ENCODE measurements around the gene SETDB2. TPM values are rescaled to one million over a fixed set of nuclear protein-coding genes. Genes with fewer than 3 reads are reported as not detected.

Gene SETDB2
- total and polyA plus RNA-seq, 2 of the 13 experiments (the other 11 are each of a cell fraction or from before 2014, with no cell fraction given) = 8.1 to 8.7 TPM

DNA sequence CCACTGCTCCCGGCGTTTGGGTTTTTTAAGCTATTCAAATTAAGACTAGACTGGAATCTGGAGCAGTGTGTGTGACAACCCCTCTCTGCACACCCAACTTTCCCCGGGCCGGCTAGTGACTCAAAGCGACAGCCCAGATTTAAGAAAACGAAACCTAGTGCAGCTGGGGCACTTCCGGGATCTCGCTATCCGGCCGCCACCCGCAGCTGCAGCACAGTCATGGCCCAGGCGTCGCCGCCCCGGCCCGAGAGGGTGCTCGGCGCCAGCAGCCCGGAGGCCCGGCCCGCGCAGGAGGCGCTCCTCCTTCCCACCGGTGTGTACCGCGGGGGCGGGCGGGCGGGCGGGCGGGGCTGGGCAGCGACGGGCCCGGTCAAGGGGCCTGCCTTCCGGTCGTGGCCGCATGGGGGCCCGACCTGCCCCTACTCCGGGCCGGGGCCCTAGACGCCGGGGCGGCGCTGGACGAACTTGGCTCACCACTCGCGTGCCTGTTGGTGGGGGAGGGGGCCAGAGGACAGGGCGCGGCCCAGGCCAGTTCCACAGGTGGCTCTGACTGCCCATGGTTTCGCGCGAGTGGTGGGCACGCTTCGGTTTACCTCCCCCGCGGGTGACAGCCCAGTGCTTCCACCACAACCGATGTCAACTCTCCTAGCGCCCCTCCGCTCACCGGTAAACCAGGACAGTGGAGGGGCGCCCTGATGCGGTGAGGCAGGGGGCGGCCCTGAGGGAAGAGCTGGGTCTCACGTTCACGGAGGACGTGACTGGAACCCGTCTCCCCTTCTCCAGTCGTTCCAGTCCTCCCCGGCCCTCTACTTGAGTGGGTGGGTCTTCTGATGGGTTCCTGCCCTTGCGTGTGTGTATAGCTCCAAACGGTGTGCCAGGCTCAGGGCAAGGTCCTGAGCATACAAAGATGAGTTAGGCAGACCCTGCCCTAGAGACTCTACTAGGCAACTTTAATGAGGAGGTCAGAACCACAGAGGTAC, 52.0 kb downstream of the SETDB2 start, which contains the start of gene PHF11 (continued):
- TF ChIP-seq ZNF503 (CRISPR knock-in tag; IDR thresholded peaks at IDR 0.05) = no peak
- TF ChIP-seq HNF4A (CRISPR knock-in tag; IDR thresholded peaks at IDR 0.05) = no peak; the same call in 1 of the 2 replicates
- TF ChIP-seq RELA (CRISPR knock-in tag; IDR thresholded peaks at IDR 0.05) = no peak; the same call in 1 of the 2 replicates
- TF ChIP-seq ARNT (IDR thresholded peaks at IDR 0.05) = no peak
- TF ChIP-seq, protein P1, sequence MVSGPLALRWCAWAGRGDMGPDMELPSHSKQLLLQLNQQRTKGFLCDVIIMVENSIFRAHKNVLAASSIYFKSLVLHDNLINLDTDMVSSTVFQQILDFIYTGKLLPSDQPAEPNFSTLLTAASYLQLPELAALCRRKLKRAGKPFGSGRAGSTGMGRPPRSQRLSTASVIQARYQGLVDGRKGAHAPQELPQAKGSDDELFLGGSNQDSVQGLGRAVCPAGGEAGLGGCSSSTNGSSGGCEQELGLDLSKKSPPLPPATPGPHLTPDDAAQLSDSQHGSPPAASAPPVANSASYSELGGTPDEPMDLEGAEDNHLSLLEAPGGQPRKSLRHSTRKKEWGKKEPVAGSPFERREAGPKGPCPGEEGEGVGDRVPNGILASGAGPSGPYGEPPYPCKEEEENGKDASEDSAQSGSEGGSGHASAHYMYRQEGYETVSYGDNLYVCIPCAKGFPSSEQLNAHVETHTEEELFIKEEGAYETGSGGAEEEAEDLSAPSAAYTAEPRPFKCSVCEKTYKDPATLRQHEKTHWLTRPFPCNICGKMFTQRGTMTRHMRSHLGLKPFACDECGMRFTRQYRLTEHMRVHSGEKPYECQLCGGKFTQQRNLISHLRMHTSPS (CRISPR knock-in tag; IDR thresholded peaks at IDR 0.05; ENCODE audit: low read depth) = peak; percentile 66; the same call in 1 of the 2 replicates
- 0 out of 2 replicates have a peak, but pooled peaks have one; percentile 44 for TF ChIP-seq TGIF2 (CRISPR knock-in tag; IDR thresholded peaks at IDR 0.05)
- no peak for TF ChIP-seq CREB1 (IDR thresholded peaks at IDR 0.05)
- TF ChIP-seq CREB1 (CRISPR knock-in tag; IDR thresholded peaks at IDR 0.05) = no peak
- TF ChIP-seq ZNF484 (CRISPR knock-in tag; IDR thresholded peaks at IDR 0.05; ENCODE audit: borderline replicate concordance, low read depth) = no peak
- TF ChIP-seq, protein P2, sequence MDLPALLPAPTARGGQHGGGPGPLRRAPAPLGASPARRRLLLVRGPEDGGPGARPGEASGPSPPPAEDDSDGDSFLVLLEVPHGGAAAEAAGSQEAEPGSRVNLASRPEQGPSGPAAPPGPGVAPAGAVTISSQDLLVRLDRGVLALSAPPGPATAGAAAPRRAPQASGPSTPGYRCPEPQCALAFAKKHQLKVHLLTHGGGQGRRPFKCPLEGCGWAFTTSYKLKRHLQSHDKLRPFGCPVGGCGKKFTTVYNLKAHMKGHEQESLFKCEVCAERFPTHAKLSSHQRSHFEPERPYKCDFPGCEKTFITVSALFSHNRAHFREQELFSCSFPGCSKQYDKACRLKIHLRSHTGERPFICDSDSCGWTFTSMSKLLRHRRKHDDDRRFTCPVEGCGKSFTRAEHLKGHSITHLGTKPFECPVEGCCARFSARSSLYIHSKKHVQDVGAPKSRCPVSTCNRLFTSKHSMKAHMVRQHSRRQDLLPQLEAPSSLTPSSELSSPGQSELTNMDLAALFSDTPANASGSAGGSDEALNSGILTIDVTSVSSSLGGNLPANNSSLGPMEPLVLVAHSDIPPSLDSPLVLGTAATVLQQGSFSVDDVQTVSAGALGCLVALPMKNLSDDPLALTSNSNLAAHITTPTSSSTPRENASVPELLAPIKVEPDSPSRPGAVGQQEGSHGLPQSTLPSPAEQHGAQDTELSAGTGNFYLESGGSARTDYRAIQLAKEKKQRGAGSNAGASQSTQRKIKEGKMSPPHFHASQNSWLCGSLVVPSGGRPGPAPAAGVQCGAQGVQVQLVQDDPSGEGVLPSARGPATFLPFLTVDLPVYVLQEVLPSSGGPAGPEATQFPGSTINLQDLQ (CRISPR knock-in tag; IDR thresholded peaks at IDR 0.05) = no peak
- no peak for TF ChIP-seq NONO (IDR thresholded peaks at IDR 0.05)
- TF ChIP-seq NONO (CRISPR knock-in tag; conservative IDR thresholded peaks at IDR 0.05) = peak; percentile 72
- TF ChIP-seq HIVEP1 (CRISPR knock-in tag; IDR thresholded peaks at IDR 0.05) = peak; percentile 38; the same call in 1 of the 2 replicates
- TF ChIP-seq, protein P3, sequence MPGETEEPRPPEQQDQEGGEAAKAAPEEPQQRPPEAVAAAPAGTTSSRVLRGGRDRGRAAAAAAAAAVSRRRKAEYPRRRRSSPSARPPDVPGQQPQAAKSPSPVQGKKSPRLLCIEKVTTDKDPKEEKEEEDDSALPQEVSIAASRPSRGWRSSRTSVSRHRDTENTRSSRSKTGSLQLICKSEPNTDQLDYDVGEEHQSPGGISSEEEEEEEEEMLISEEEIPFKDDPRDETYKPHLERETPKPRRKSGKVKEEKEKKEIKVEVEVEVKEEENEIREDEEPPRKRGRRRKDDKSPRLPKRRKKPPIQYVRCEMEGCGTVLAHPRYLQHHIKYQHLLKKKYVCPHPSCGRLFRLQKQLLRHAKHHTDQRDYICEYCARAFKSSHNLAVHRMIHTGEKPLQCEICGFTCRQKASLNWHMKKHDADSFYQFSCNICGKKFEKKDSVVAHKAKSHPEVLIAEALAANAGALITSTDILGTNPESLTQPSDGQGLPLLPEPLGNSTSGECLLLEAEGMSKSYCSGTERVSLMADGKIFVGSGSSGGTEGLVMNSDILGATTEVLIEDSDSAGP (CRISPR knock-in tag; IDR thresholded peaks at IDR 0.05; ENCODE audit: borderline replicate concordance) = peak; percentile 18
- no peak for TF ChIP-seq MIXL1 (CRISPR knock-in tag; IDR thresholded peaks at IDR 0.05)
- no peak for TF ChIP-seq ZMYM3 (CRISPR knock-in tag; IDR thresholded peaks at IDR 0.05)
- 0 out of 2 replicates have a peak, but pooled peaks have one; percentile 42 for TF ChIP-seq IRX3 (CRISPR knock-in tag; IDR thresholded peaks at IDR 0.05; ENCODE audit: borderline replicate concordance, low read depth)
- no peak for TF ChIP-seq HNRNPH1 (optimal IDR thresholded peaks at IDR 0.05; ENCODE audit: low read depth, low read length)
- no peak for TF ChIP-seq NFRKB (IDR thresholded peaks at IDR 0.05)
- no peak for TF ChIP-seq MEF2D (CRISPR knock-in tag; IDR thresholded peaks at IDR 0.05)
- TF ChIP-seq ZBTB8A (CRISPR knock-in tag; IDR thresholded peaks at IDR 0.05; ENCODE audit: borderline replicate concordance, low read depth) = no peak
- TF ChIP-seq TAF1 (CRISPR knock-in tag; IDR thresholded peaks at IDR 0.05) = peak; percentile 55
- TF ChIP-seq SPEN (CRISPR knock-in tag; IDR thresholded peaks at IDR 0.05; ENCODE audit: low read depth) = no peak
